B cell (primary cell): Measurements from ENCODE around the gene LAMA3. TPM values are rescaled to one million over a fixed set of nuclear protein-coding genes. Genes with fewer than 3 reads are reported as not detected.
"Not testable (repeated sequence)": the region's sequence is repeated elsewhere in the genome, so short reads cannot be mapped to it uniquely, and the experiment has no call there.

Experiments
- ATAC-seq: fragments of 200-7000 bp; cut with Tn5 transposase; one replicate; pipeline ENCODE4 v1.10.0; 2021; ENCODE audit warnings: low read depth, mild to moderate bottlenecking, moderate number of reproducible peaks, moderate library complexity
- CTCF ChIA-PET: fragments of 350-600 bp; sonication (Branson Sonifier 250); formaldehyde crosslinking; loops from one replicate; lab custom pipeline; 2021; ENCODE audit warnings: antibody characterized with exemption, inconsistent platforms; lab: Charles Lee
- POLR2A ChIA-PET: fragments of 350-600 bp; sonication (Branson Sonifier 250); formaldehyde crosslinking; loops from one replicate; lab custom pipeline; 2021; ENCODE audit warnings: antibody characterized with exemption; lab: Charles Lee
- DNase-seq: peaks from one replicate; pipeline ENCODE4 v3.0.0; 2013
- H2AFZ ChIP-seq: 2 replicates; pipeline ENCODE4 v1.6.1; 2012; ENCODE audit warnings: mild to moderate bottlenecking, low read depth, low read length; ENCODE audit not compliant: insufficient read depth, poor library complexity, severe bottlenecking
- H3K27ac ChIP-seq, 2 donors: 1 replicate in 1 of 2; 2 replicates in 1 of 2; pipeline ENCODE4 v1.5.1; 2012 to 2013; ENCODE audit warnings: low read length in 2 of 2, mild to moderate bottlenecking in 2 of 2, moderate library complexity in 1 of 2
- H3K27me3 ChIP-seq, 4 experiments: fragments of 200-600 bp in 1 of 4; sonication (generic) in 1 of 4; replicated peaks in 1 of 4; 1 replicate in 2 of 4; 2 replicates in 2 of 4; pipeline versions ENCODE4 v1.6.1 to v1.7.0; 2013 to 2016; ENCODE audit warnings: low read length in 3 of 4, mild to moderate bottlenecking in 2 of 4, mixed read lengths in 1 of 4, moderate library complexity in 1 of 4; ENCODE audit not compliant: insufficient read depth in 4 of 4, control insufficient read depth in 3 of 4; ENCODE audit errors: control extremely low read depth in 1 of 4
- H3K36me3 ChIP-seq, 2 experiments: replicated peaks in 1 of 2; 1 replicate in 1 of 2; 2 replicates in 1 of 2; pipeline versions ENCODE4 v1.6.1 to v1.7.1; 2013; ENCODE audit warnings: low read length in 1 of 2; ENCODE audit not compliant: insufficient read depth in 2 of 2, control insufficient read depth in 1 of 2; ENCODE audit errors: control extremely low read depth in 1 of 2, extremely low read depth in 1 of 2
- H3K4me1 ChIP-seq, 2 donors: fragments of 200-600 bp in 1 of 2; sonication (generic) in 1 of 2; 1 replicate in 1 of 2; 2 replicates in 1 of 2; pipeline versions ENCODE4 v1.5.1 to v1.6.1; 2013 to 2017; ENCODE audit warnings: low read length in 2 of 2; ENCODE audit not compliant: control insufficient read depth in 2 of 2, insufficient read depth in 2 of 2
- H3K4me2 ChIP-seq: replicated peaks from 2 replicates; pipeline ENCODE3; 2012; ENCODE audit warnings: mild to moderate bottlenecking, low read depth, low read length; ENCODE audit not compliant: poor library complexity, severe bottlenecking
- H3K4me3 ChIP-seq, 5 experiments: fragments of 200-600 bp in 1 of 5; sonication (generic) in 1 of 5; 1 replicate in 3 of 5; 2 replicates in 2 of 5; pipeline versions ENCODE4 v1.5.1 to v1.7.0; 2011 to 2016; ENCODE audit warnings: low read length in 4 of 5, mild to moderate bottlenecking in 4 of 5, low read depth in 2 of 5, control low read depth in 1 of 5, moderate library complexity in 1 of 5; ENCODE audit not compliant: insufficient read depth in 1 of 5; ENCODE audit errors: control extremely low read depth in 1 of 5, extremely low read depth in 1 of 5
- H3K79me2 ChIP-seq: fragments of 200-600 bp; sonication (generic); one replicate; pipeline ENCODE4 v1.6.0; 2016; ENCODE audit warnings: low read length; ENCODE audit not compliant: control insufficient read depth, insufficient read depth
- H3K9ac ChIP-seq: fragments of 200-600 bp; sonication (generic); 2 replicates; pipeline ENCODE4 v1.6.1; 2017; ENCODE audit warnings: mild to moderate bottlenecking, low read length, moderate library complexity
- H3K9me3 ChIP-seq, 3 donors: one replicate each; pipeline versions ENCODE4 v1.6.1 to v1.7.1; 2013; ENCODE audit warnings: low read length in 2 of 3; ENCODE audit not compliant: control insufficient read depth in 2 of 3, insufficient read depth in 1 of 3; ENCODE audit errors: control extremely low read depth in 1 of 3
- H4K20me1 ChIP-seq: 2 replicates; pipeline ENCODE4 v1.6.0; 2012; ENCODE audit warnings: mild to moderate bottlenecking, low read length; ENCODE audit not compliant: insufficient read depth, control insufficient read depth, poor library complexity, severe bottlenecking
- H3K27ac Mint-ChIP-seq: one replicate; pipeline ENCODE4 v1.8.0; 2021; ENCODE audit warnings: mixed read lengths
- H3K27me3 Mint-ChIP-seq: one replicate; pipeline ENCODE4 v1.8.0; 2021; ENCODE audit warnings: mixed read lengths
- H3K4me1 Mint-ChIP-seq: one replicate; pipeline ENCODE4 v1.8.0; 2021; ENCODE audit warnings: mixed read lengths
- H3K4me3 Mint-ChIP-seq: one replicate; pipeline ENCODE4 v1.8.0; 2021; ENCODE audit warnings: mixed read lengths
- H3K9me3 Mint-ChIP-seq: one replicate; pipeline ENCODE4 v1.8.0; 2022; ENCODE audit warnings: mixed read lengths; ENCODE audit not compliant: insufficient read depth
- EZH2 ChIP-seq: IDR thresholded peaks from 2 replicates; pipeline ENCODE4 v1.6.1; 2012; ENCODE audit warnings: borderline replicate concordance, low read depth, mild to moderate bottlenecking, moderate library complexity, low read length; ENCODE audit not compliant: insufficient read depth, poor library complexity, severe bottlenecking
- WGBS: methylation state at CpG from one replicate; pipeline ENCODE4 v1.1.5; 2013; ENCODE audit warnings: missing lambda C conversion rate; ENCODE audit not compliant: insufficient coverage; 5-methylcytosine and 5-hydroxymethylcytosine counted together
- intact Hi-C: fragments of 100-400 bp; cut with micrococcal nuclease; formaldehyde crosslinking; loops from one replicate; pipeline ENCODE4 v1.10.0; 2022
- polyA plus RNA-seq: library from polyadenylated mRNA; depleted of rRNA; stranded (reverse); fragments of >200 nt; gene quantifications from 2 replicates; pipeline ENCODE4 v1.2.3, GENCODE V29; 2012
- total RNA-seq, 2 donors: library from RNA; stranded (reverse); fragments of 120-200 nt in 1 of 2; gene quantifications; 1 replicate in 1 of 2; 2 replicates in 1 of 2; pipeline versions ENCODE4 v1.2.3 to v1.2.4, GENCODE V29; 2013 to 2022
- TF ChIP-seq, protein P1 (sequence below): fragments of 200-600 bp; IDR thresholded peaks from one replicate; pipeline ENCODE4 v1.8.0; 2022; ENCODE audit warnings: antibody characterized with exemption, mild to moderate bottlenecking

The LAMA3 gene
- total and polyA plus RNA-seq, 2 donors (not counting 1 experiment from before 2014, with no cell fraction given): 0.03 to 0.32 TPM

DNA sequence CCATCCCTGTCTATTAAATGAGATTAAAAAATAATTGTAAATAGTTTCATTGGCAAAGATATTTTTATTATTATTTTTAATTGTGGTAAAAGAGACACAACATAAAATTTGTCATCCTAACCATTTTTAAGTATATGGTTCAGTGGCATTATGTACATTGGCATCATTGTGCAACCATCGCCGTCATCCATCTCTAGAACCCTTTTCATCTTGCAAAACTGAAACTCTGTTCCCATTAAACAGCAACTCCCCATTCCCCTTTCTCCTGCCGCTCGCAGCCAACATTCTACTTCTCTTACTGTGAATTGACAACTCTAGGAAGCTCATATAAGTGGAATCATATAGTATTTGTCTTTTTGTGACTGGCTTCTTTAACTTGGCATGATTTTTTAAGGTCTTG is 25.3 kb downstream of the LAMA3 start:
- no peak overlapping the region for H3K9ac ChIP-seq
- no peak overlapping the region for H3K27ac ChIP-seq
- H3K9me3 ChIP-seq: no peaks in the 10 kb centered on the region
- WGBS: no CpG with 5 or more reads among the region's 4 CpGs
- Mint-ChIP-seq H3K27me3 (peaks cover 21% of the 10 kb centered on the region), H3K4me3 (no peak overlapping the region), H3K9me3 (no peaks in the 10 kb centered on the region), H3K4me1 (peaks cover 2% of the 10 kb centered on the region), H3K27ac (no peak overlapping the region)
- ChIA-PET POLR2A (no interaction called here), CTCF (no interaction called here)
- no peak overlapping the region for H3K4me3 ChIP-seq
- H3K79me2 ChIP-seq: no peaks in the 10 kb centered on the region
- H3K4me1 ChIP-seq: no peaks in the 10 kb centered on the region
- H2AFZ ChIP-seq: no peak overlapping the region
- intact Hi-C loops: no loop called here
- no peak for ATAC-seq
- H3K27me3 ChIP-seq: peaks cover 0 to 4% (median 3%) of the 10 kb centered on the region in 4 experiments
- no peak for DNase-seq
- no peaks in the 10 kb centered on the region for H4K20me1 ChIP-seq
- H3K4me2 ChIP-seq: no peak overlapping the region
- H3K36me3 ChIP-seq: no peaks in the 10 kb centered on the region
- TF ChIP-seq, protein P1, sequence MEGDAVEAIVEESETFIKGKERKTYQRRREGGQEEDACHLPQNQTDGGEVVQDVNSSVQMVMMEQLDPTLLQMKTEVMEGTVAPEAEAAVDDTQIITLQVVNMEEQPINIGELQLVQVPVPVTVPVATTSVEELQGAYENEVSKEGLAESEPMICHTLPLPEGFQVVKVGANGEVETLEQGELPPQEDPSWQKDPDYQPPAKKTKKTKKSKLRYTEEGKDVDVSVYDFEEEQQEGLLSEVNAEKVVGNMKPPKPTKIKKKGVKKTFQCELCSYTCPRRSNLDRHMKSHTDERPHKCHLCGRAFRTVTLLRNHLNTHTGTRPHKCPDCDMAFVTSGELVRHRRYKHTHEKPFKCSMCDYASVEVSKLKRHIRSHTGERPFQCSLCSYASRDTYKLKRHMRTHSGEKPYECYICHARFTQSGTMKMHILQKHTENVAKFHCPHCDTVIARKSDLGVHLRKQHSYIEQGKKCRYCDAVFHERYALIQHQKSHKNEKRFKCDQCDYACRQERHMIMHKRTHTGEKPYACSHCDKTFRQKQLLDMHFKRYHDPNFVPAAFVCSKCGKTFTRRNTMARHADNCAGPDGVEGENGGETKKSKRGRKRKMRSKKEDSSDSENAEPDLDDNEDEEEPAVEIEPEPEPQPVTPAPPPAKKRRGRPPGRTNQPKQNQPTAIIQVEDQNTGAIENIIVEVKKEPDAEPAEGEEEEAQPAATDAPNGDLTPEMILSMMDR: no peak
- no peak for TF ChIP-seq EZH2

DNA sequence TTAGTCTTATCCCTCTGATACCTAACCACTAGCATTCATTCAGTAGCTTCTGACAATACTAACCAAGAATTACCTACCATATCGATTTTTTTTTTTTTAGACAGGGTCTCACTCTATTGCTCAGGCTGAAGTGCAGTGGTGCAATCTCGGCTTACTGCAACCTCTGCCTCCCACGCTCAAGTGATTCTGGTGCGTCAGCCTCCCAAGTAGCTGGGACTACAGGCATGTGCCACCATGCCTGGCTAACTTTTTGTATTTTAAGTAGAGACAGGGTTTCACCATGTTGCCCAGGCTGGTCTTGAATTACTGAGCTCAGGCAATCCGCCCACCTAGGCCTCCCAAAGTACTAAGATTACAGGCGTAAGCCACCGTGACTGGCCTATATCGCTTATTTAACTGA is 26.8 kb downstream of the LAMA3 start:
- ATAC-seq, DNase-seq, H3K79me2 ChIP-seq, H3K4me3 Mint-ChIP-seq, H3K4me3 ChIP-seq, H3K4me1 ChIP-seq, POLR2A ChIA-PET, intact Hi-C loops, CTCF ChIA-PET, H3K4me1 Mint-ChIP-seq, H3K36me3 ChIP-seq, H3K9me3 Mint-ChIP-seq, H3K9ac ChIP-seq, H2AFZ ChIP-seq, H3K9me3 ChIP-seq, H3K4me2 ChIP-seq, H3K27ac Mint-ChIP-seq, H4K20me1 ChIP-seq, H3K27ac ChIP-seq, H3K27me3 ChIP-seq: not testable (repeated sequence)
- 40% methylated on average over 4 of the region's 8 CpGs for WGBS
- H3K27me3 Mint-ChIP-seq: peaks cover 16% of the 10 kb centered on the region
